Cardiac muscle cell (in vitro differentiated cells and primary cell): Measurements from ENCODE around the gene LRP11. TPM values are rescaled to one million over a fixed set of nuclear protein-coding genes. Genes with fewer than 3 reads are reported as not detected.

Source experiments
- DNase-seq, 2 donors: peaks; one replicate each; pipeline versions ENCODE4 v3.0.0 to v3.0.0-alpha.2; 2010 to 2017; ENCODE audit warnings: low read depth in 1 of 2, low spot score in 1 of 2
- H3K27ac ChIP-seq: fragments of 200-600 bp; sonication (generic); 2 replicates; pipeline ENCODE4 v1.5.1; 2016
- H3K27me3 ChIP-seq: fragments of 200-600 bp; sonication (generic); 2 replicates; pipeline ENCODE4 v1.6.0; 2016; ENCODE audit warnings: control low read depth
- H3K36me3 ChIP-seq: fragments of 200-600 bp; sonication (generic); 2 replicates; pipeline ENCODE4 v1.5.1; 2016; ENCODE audit warnings: control low read depth
- H3K4me1 ChIP-seq: fragments of 200-600 bp; sonication (generic); 2 replicates; pipeline ENCODE4 v1.8.1; 2017; ENCODE audit warnings: low read depth, mild to moderate bottlenecking, mixed run types
- H3K4me3 ChIP-seq: fragments of 200-600 bp; sonication (generic); 2 replicates; pipeline ENCODE4 v1.5.1; 2016; ENCODE audit warnings: mild to moderate bottlenecking
- H3K9me3 ChIP-seq: fragments of 200-600 bp; sonication (generic); 2 replicates; pipeline ENCODE4 v1.5.1; 2017; ENCODE audit warnings: low read depth, mild to moderate bottlenecking, control low read depth
- polyA plus RNA-seq: library from polyadenylated mRNA; unstranded; fragments of >200 nt; fragmentation: Nextera tagmentation; extraction: Ambion mirVana; gene quantifications from 2 replicates; pipeline ENCODE4 v1.2.1, GENCODE V29; 2016
- total RNA-seq: library from RNA; depleted of rRNA; stranded (reverse); fragments of >200 nt; gene quantifications from 2 replicates; pipeline ENCODE4 v1.2.3, GENCODE V29; 2016
- TF ChIP-seq, protein P1 (sequence below): IDR thresholded peaks from 2 replicates; pipeline ENCODE4 v1.5.1; 2012; ENCODE audit warnings: low read depth, mild to moderate bottlenecking, low read length

The LRP11 gene
- total and polyA plus RNA-seq, 2 experiments from 2014 or later = 11.3 to 17.7 TPM

- peak in 1 of 2 donors; percentile 1 for DNase-seq
- no peak overlapping the region for H3K4me3 ChIP-seq
- no peaks in the 10 kb centered on the region for H3K27me3 ChIP-seq
- H3K9me3 ChIP-seq = no peaks in the 10 kb centered on the region
- peaks cover 13% of the 10 kb centered on the region for H3K36me3 ChIP-seq
- no peak overlapping the region for H3K27ac ChIP-seq
- TF ChIP-seq, protein P1, sequence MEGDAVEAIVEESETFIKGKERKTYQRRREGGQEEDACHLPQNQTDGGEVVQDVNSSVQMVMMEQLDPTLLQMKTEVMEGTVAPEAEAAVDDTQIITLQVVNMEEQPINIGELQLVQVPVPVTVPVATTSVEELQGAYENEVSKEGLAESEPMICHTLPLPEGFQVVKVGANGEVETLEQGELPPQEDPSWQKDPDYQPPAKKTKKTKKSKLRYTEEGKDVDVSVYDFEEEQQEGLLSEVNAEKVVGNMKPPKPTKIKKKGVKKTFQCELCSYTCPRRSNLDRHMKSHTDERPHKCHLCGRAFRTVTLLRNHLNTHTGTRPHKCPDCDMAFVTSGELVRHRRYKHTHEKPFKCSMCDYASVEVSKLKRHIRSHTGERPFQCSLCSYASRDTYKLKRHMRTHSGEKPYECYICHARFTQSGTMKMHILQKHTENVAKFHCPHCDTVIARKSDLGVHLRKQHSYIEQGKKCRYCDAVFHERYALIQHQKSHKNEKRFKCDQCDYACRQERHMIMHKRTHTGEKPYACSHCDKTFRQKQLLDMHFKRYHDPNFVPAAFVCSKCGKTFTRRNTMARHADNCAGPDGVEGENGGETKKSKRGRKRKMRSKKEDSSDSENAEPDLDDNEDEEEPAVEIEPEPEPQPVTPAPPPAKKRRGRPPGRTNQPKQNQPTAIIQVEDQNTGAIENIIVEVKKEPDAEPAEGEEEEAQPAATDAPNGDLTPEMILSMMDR = no peak
- H3K4me1 ChIP-seq = no peaks in the 10 kb centered on the region
These were observed 58.0 kb downstream of the LRP11 start for GRCh38 chr6:149806127-149806526.

DNA sequence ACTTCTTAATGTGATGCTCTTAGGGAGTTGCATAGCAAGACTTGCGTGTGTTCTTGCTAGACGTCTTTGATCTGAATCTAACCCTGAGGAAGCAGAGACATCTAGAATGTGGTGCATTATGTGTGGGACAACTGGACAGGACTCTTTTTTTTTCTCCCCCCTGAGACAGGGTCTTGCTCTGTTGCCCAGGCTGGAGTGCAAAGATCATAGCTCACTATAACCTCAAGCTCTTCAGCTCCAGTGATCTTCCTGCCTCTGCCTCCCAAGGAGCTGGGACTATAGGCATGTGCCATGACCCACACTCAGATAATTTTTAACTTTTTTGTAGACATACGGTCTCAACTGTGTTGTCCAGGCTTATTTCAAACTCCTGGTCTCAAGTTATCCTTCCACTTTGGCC is 80.6 kb downstream of the LRP11 start:
- no peak for DNase-seq
- Histone ChIP-seq H3K4me1 (no peaks in the 10 kb centered on the region), H3K27me3 (no peaks in the 10 kb centered on the region), H3K4me3 (no peak overlapping the region), H3K27ac (no peak overlapping the region), H3K9me3 (no peaks in the 10 kb centered on the region), H3K36me3 (peaks cover 3% of the 10 kb centered on the region)
- TF ChIP-seq, protein P1 = no peak

- Histone ChIP-seq H3K4me1 (no peaks in the 10 kb centered on the region), H3K36me3 (peaks cover 3% of the 10 kb centered on the region), H3K9me3 (no peaks in the 10 kb centered on the region), H3K4me3 (no peak overlapping the region), H3K27me3 (no peaks in the 10 kb centered on the region), H3K27ac (no peak overlapping the region)
- DNase-seq = no peak
- TF ChIP-seq, protein P1 = no peak
These were observed 81.8 kb downstream of the LRP11 start for GRCh38 chr6:149782337-149782736.

DNA sequence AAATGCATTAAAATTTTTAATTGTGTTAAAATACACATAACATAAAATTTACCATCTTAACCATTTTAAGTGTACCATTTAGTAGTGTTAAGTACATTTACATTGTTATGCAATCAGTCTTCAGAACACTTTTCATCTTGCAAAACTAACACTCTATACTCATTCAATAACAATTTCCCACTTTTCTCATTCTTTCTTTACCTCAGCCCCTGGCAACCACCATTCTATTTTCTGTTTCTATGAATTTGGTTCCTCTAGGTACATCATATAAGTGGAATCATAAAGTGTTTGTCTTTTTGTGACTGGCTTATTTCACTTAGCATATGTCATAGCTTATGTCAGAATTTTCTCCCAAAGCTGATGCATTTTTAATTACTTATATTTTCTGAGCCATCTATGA is 82.4 kb downstream of the LRP11 start:
- Histone ChIP-seq H3K4me3 (no peak overlapping the region), H3K36me3 (peaks cover 3% of the 10 kb centered on the region), H3K9me3 (no peaks in the 10 kb centered on the region), H3K27me3 (no peaks in the 10 kb centered on the region), H3K4me1 (no peaks in the 10 kb centered on the region), H3K27ac (no peak overlapping the region)
- peak in 1 of 2 donors; percentile 2 for DNase-seq
- TF ChIP-seq, protein P1 = no peak

- Histone ChIP-seq H3K9me3 (no peaks in the 10 kb centered on the region), H3K4me3 (no peak overlapping the region), H3K27ac (no peak overlapping the region), H3K27me3 (no peaks in the 10 kb centered on the region), H3K4me1 (no peaks in the 10 kb centered on the region), H3K36me3 (peaks cover 3% of the 10 kb centered on the region)
- DNase-seq = peak in 1 of 2 donors; percentile 17
- TF ChIP-seq, protein P1 = no peak
These were observed 84.6 kb downstream of the LRP11 start for GRCh38 chr6:149779644-149779963.

DNA sequence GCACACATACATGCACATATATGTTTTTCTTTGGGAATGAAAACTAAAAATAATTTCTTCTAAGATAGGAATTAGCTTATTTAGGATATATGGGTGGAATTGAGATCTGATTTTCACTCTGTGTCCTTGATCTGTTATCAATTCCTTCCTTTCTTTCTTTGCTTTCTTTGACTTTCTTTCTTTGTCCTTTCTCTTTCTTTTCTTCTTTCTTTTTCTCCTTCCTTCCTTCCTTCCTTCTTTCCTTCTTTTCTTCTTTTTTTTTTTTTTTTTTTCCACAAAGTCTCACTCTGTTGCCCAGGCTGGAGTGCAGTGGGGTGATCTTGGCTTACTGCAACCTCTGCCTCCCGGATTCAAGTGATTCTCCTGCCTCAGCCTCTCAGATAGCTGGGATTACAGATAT is 86.5 kb downstream of the LRP11 start:
- TF ChIP-seq, protein P1 = no peak
- no peak overlapping the region for H3K4me3 ChIP-seq
- no peak for DNase-seq

More for the DNA sequence above, 86.5 kb downstream of the LRP11 start:
- Histone ChIP-seq H3K36me3 (peaks cover 8% of the 10 kb centered on the region), H3K9me3 (no peaks in the 10 kb centered on the region), H3K27ac (no peak overlapping the region), H3K27me3 (no peaks in the 10 kb centered on the region), H3K4me1 (no peaks in the 10 kb centered on the region)
